ENCODE data around the gene TCAIM.

- TF ChIP-seq EZH2 (IDR thresholded peaks at IDR 0.05; ENCODE audit: borderline replicate concordance): no peak
- TF ChIP-seq, protein P1, sequence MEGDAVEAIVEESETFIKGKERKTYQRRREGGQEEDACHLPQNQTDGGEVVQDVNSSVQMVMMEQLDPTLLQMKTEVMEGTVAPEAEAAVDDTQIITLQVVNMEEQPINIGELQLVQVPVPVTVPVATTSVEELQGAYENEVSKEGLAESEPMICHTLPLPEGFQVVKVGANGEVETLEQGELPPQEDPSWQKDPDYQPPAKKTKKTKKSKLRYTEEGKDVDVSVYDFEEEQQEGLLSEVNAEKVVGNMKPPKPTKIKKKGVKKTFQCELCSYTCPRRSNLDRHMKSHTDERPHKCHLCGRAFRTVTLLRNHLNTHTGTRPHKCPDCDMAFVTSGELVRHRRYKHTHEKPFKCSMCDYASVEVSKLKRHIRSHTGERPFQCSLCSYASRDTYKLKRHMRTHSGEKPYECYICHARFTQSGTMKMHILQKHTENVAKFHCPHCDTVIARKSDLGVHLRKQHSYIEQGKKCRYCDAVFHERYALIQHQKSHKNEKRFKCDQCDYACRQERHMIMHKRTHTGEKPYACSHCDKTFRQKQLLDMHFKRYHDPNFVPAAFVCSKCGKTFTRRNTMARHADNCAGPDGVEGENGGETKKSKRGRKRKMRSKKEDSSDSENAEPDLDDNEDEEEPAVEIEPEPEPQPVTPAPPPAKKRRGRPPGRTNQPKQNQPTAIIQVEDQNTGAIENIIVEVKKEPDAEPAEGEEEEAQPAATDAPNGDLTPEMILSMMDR (IDR thresholded peaks at IDR 0.05; ENCODE audit: poor library complexity): no peak
Measured at GRCh38 chr3:44444896-44445691, 106.5 kb downstream of the TCAIM start.

All from hepatocyte (in vitro differentiated cells).